ENCODE measurements around the gene CLEC2B. TPM values are rescaled to one million over a fixed set of nuclear protein-coding genes. Genes with fewer than 3 reads are reported as not detected.

The CLEC2B gene
- polyA plus RNA-seq, 1 of the 3 experiments (the other 2 are of a cell fraction) = not detected

GRCh38 chr12:9808504-9808903 lies 60.6 kb downstream of the CLEC2B start:
- Histone ChIP-seq H3K27ac (ENCODE audit: low read depth in 2 of 2, low read length in 1 of 2) (no peak overlapping the region), H3K27me3 (ENCODE audit: insufficient read depth) (peaks cover 16% of the 10 kb centered on the region; the same call in 1 of the 2 replicates), H3K9me3 (no peaks in the 10 kb centered on the region), H3K9ac (no peak overlapping the region), H2AFZ (ENCODE audit: low read depth) (no peak overlapping the region), H3K4me3 (ENCODE audit: low read depth in 2 of 2, low read length in 1 of 2) (no peak overlapping the region), H3K79me2 (ENCODE audit: insufficient read depth) (no peaks in the 10 kb centered on the region), H3K36me3 (replicated peaks in 1 of 2; ENCODE audit: control insufficient read depth in 1 of 2, insufficient read depth in 2 of 2, low read length in 1 of 2) (no peaks in the 10 kb centered on the region), H3K9me2 (no peaks in the 10 kb centered on the region), H4K20me1 (ENCODE audit: insufficient read depth) (no peaks in the 10 kb centered on the region), H3K4me1 (ENCODE audit: control insufficient read depth in 1 of 2, insufficient read depth in 2 of 2, low read depth in 1 of 2, low read length in 1 of 2) (no peaks in the 10 kb centered on the region), H3K4me2 (no peak overlapping the region), H3F3A (replicated peaks; ENCODE audit: insufficient read depth) (no peaks in the 10 kb centered on the region)
- POLR2A ChIA-PET = no interaction called here
- no peak for TF ChIP-seq YY1 (IDR thresholded peaks at IDR 0.05; ENCODE audit: low read depth)
- 3% methylated on average over 3 of the region's 3 CpGs for WGBS (ENCODE audit: low lambda C conversion rate)
- no peak for DNase-seq
- CTCF ChIA-PET = interaction anchor here (1.3 kb wide), 1 partner anchor 58 kb away, joined by 3 read pairs; no protein-coding TSS in a partner anchor

- no peaks in the 10 kb centered on the region for H3F3A ChIP-seq (replicated peaks; ENCODE audit: insufficient read depth)
- ChIA-PET POLR2A (no interaction called here), CTCF (no interaction called here)
- H3K27me3 ChIP-seq (ENCODE audit: insufficient read depth) = peaks cover 6% of the 10 kb centered on the region; the same call in 1 of the 2 replicates
- no peaks in the 10 kb centered on the region for H3K79me2 ChIP-seq (ENCODE audit: insufficient read depth)
- H4K20me1 ChIP-seq (ENCODE audit: insufficient read depth) = no peaks in the 10 kb centered on the region
- WGBS (ENCODE audit: low lambda C conversion rate) = 17% methylated on average over 4 of the region's 4 CpGs
- no peak overlapping the region for H3K9ac ChIP-seq
- no peak overlapping the region for H3K27ac ChIP-seq (ENCODE audit: low read depth in 2 of 2, low read length in 1 of 2)
- H3K9me3 ChIP-seq = no peaks in the 10 kb centered on the region
- TF ChIP-seq MXI1 (IDR thresholded peaks at IDR 0.05; ENCODE audit: low read depth, low read length) (no peak), CTCF (IDR thresholded peaks at IDR 0.05) (no peak)
- no peaks in the 10 kb centered on the region for H3K9me2 ChIP-seq
- H3K4me1 ChIP-seq (ENCODE audit: control insufficient read depth in 1 of 2, insufficient read depth in 2 of 2, low read depth in 1 of 2, low read length in 1 of 2) = no peaks in the 10 kb centered on the region
- no peaks in the 10 kb centered on the region for H3K36me3 ChIP-seq (replicated peaks in 1 of 2; ENCODE audit: control insufficient read depth in 1 of 2, insufficient read depth in 2 of 2, low read length in 1 of 2)
- H3K4me2 ChIP-seq = no peak overlapping the region
- no peak for DNase-seq
- H3K4me3 ChIP-seq (ENCODE audit: low read depth in 2 of 2, low read length in 1 of 2) = no peak overlapping the region
- no peak overlapping the region for H2AFZ ChIP-seq (ENCODE audit: low read depth)
Observed at GRCh38 chr12:9806714-9807113, 62.4 kb downstream of the CLEC2B start.

GRCh38 chr12:9805883-9806282 lies 63.3 kb downstream of the CLEC2B start:
- no peak for DNase-seq
- H3K79me2 ChIP-seq (ENCODE audit: insufficient read depth) = no peaks in the 10 kb centered on the region
- no peak overlapping the region for H3K27ac ChIP-seq (ENCODE audit: low read depth in 2 of 2, low read length in 1 of 2)
- H3K9ac ChIP-seq = no peak overlapping the region
- no peaks in the 10 kb centered on the region for H3F3A ChIP-seq (replicated peaks; ENCODE audit: insufficient read depth)
- no peaks in the 10 kb centered on the region for H4K20me1 ChIP-seq (ENCODE audit: insufficient read depth)
- ChIA-PET POLR2A (no interaction called here), CTCF (no interaction called here)
- no peaks in the 10 kb centered on the region for H3K9me3 ChIP-seq
- no peaks in the 10 kb centered on the region for H3K36me3 ChIP-seq (replicated peaks in 1 of 2; ENCODE audit: control insufficient read depth in 1 of 2, insufficient read depth in 2 of 2, low read length in 1 of 2)
- no peaks in the 10 kb centered on the region; the same call in 1 of the 2 replicates for H3K27me3 ChIP-seq (ENCODE audit: insufficient read depth)
- no peaks in the 10 kb centered on the region for H3K9me2 ChIP-seq
- H3K4me2 ChIP-seq = no peak overlapping the region
- no peak overlapping the region for H2AFZ ChIP-seq (ENCODE audit: low read depth)
- no peak overlapping the region for H3K4me3 ChIP-seq (ENCODE audit: low read depth in 2 of 2, low read length in 1 of 2)
- no peaks in the 10 kb centered on the region for H3K4me1 ChIP-seq (ENCODE audit: control insufficient read depth in 1 of 2, insufficient read depth in 2 of 2, low read depth in 1 of 2, low read length in 1 of 2)
- WGBS (ENCODE audit: low lambda C conversion rate) = 2% methylated on average over 2 of the region's 2 CpGs
- TF ChIP-seq NRF1 (IDR thresholded peaks at IDR 0.05; ENCODE audit: low read depth, low read length) = no peak
- no peak for TF ChIP-seq MAX (IDR thresholded peaks at IDR 0.05; ENCODE audit: low read depth)
- no peak for TF ChIP-seq USF1 (IDR thresholded peaks at IDR 0.05; ENCODE audit: borderline replicate concordance, low read depth)
- no peak for TF ChIP-seq ELF1 (IDR thresholded peaks at IDR 0.05)
- TF ChIP-seq RAD21 (IDR thresholded peaks at IDR 0.05; ENCODE audit: low read length) = no peak
- no peak for TF ChIP-seq ZBTB33 (IDR thresholded peaks at IDR 0.05; ENCODE audit: borderline replicate concordance, low read depth)
- no peak for TF ChIP-seq TCF12 (IDR thresholded peaks at IDR 0.05)
- no peak for TF ChIP-seq MEF2A (IDR thresholded peaks at IDR 0.05; ENCODE audit: borderline replicate concordance, low read depth)
- TF ChIP-seq YY1 (IDR thresholded peaks at IDR 0.05; ENCODE audit: low read depth) = no peak
- no peak for TF ChIP-seq NFIC (IDR thresholded peaks at IDR 0.05; ENCODE audit: borderline replicate concordance)
- no peak for TF ChIP-seq FOXM1 (IDR thresholded peaks at IDR 0.05; ENCODE audit: low read depth)
- TF ChIP-seq REST (IDR thresholded peaks at IDR 0.05; ENCODE audit: low read depth, low read length) = no peak

All from SK-N-SH (cell line).